ENCODE results near the gene PRSS2.

PRSS2 gene

GRCh38 chr7:142822714-142823113 is 51.9 kb downstream of the PRSS2 start:
- no peak for TF ChIP-seq CTCF (IDR thresholded peaks at IDR 0.05; ENCODE audit: low read depth, low read length, missing control alignments)
- Histone ChIP-seq H3K36me3 (replicated peaks) (no peaks in the 10 kb centered on the region), H3K27me3 (replicated peaks) (no peaks in the 10 kb centered on the region), H3K4me3 (ENCODE audit: low read depth, low read length) (no peak overlapping the region), H3K27ac (no peak overlapping the region)
- DNase-seq = no peak
- in situ Hi-C loops (cut with HindIII; ENCODE audit: low pct_ligation_motif_present, low sequenced_read_pairs) = no loop called here

Measured in brain microvascular endothelial cell (primary cell).